Measurements from ENCODE around the gene RPL22. TPM values are rescaled to one million over a fixed set of nuclear protein-coding genes. Genes with fewer than 3 reads are reported as not detected.

Gene RPL22
- total RNA-seq, 1 donor from 2014 or later, result 153 TPM

DNA sequence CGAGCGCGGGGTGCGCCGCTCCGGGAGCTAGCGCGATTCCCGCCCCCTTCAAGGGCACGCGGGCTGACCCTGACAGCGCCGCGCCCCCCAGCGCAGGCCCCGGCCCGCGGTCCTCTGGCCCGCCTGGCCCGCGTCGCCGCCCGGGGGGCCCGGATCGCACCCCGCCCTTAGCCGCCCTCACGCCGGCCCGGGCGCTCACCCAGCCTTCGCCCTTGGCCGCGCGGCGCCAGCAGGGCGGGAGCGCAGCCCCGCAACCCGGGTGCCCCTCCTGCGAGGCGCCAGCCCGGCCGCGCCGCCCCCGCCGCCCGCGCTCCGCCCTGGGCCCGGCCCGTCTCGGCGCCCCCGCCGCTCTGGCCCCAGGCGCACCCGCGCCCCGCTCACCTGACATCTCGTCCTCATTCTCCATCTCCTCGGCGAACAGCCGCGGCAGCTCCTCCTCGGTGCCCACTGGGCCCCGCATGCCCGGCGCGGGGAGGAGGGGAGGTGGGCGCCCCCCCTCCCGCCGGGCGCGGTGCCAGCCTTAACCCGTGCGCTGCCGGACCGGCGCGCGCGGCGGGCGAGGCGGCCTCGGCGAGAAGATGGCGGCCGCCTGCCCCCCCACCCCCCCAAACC is 19.7 kb downstream of the RPL22 start:
- Histone ChIP-seq H3K27me3 (ENCODE audit: control insufficient read depth, insufficient read depth, low read length) (peaks cover 31% of the 10 kb centered on the region), H3K4me3 (ENCODE audit: low read depth, low read length) (no peak overlapping the region), H3K36me3 (ENCODE audit: control insufficient read depth, insufficient read depth, low read length) (no peaks in the 10 kb centered on the region)
- FAIRE-seq, result no peak
- DNase-seq (ENCODE audit: low read depth), result no peak
- TF ChIP-seq, protein P1, sequence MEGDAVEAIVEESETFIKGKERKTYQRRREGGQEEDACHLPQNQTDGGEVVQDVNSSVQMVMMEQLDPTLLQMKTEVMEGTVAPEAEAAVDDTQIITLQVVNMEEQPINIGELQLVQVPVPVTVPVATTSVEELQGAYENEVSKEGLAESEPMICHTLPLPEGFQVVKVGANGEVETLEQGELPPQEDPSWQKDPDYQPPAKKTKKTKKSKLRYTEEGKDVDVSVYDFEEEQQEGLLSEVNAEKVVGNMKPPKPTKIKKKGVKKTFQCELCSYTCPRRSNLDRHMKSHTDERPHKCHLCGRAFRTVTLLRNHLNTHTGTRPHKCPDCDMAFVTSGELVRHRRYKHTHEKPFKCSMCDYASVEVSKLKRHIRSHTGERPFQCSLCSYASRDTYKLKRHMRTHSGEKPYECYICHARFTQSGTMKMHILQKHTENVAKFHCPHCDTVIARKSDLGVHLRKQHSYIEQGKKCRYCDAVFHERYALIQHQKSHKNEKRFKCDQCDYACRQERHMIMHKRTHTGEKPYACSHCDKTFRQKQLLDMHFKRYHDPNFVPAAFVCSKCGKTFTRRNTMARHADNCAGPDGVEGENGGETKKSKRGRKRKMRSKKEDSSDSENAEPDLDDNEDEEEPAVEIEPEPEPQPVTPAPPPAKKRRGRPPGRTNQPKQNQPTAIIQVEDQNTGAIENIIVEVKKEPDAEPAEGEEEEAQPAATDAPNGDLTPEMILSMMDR (IDR thresholded peaks at IDR 0.05; ENCODE audit: insufficient read depth, low read length, severe bottlenecking), result no peak

DNA sequence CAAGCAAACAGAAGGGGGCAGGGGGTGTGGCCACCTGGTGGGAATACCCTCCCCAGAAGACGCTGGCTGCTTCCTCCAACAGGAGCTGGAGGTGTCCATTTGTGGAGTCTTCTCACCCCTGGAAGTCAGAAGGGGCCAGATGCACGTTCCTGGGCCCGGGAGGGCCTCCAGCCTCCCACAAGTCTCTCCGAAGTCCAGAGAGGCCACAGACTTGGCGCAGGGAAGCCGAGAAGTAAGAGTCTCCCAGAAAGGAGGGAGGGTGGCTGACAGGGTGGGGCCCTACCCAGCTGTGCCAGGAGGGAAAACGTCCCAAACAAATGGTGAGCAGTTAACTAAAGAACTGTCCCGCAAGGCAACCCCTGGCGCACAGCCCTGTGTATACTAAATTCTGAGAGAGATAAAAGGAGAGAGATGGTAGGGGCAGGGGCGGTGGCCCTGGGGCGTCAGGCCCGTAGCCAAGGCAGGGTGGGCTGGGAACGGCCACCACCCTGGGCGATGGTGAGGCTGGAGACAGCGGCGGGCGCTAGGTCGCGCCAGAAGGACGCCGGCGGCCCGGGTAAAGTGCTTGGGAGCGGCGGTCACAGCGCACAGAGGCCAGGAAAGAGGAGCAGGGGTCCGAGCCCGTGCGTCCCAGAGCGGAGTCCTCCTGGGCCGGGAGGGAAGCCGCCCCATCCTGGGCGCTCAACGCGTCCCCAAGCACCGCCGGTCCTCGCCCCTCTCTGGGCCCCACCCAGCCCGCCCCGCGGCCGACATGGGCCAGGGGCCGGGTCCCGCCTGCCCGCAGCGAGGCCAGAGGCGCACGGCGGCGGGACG is 20.4 kb downstream of the RPL22 start:
- Histone ChIP-seq H3K4me3 (ENCODE audit: low read depth, low read length) (no peak overlapping the region), H3K27me3 (ENCODE audit: control insufficient read depth, insufficient read depth, low read length) (peaks cover 31% of the 10 kb centered on the region), H3K36me3 (ENCODE audit: control insufficient read depth, insufficient read depth, low read length) (no peaks in the 10 kb centered on the region)
- FAIRE-seq, result no peak
- TF ChIP-seq, protein P1 (IDR thresholded peaks at IDR 0.05; ENCODE audit: insufficient read depth, low read length, severe bottlenecking), result no peak
- DNase-seq (ENCODE audit: low read depth), result no peak

DNA sequence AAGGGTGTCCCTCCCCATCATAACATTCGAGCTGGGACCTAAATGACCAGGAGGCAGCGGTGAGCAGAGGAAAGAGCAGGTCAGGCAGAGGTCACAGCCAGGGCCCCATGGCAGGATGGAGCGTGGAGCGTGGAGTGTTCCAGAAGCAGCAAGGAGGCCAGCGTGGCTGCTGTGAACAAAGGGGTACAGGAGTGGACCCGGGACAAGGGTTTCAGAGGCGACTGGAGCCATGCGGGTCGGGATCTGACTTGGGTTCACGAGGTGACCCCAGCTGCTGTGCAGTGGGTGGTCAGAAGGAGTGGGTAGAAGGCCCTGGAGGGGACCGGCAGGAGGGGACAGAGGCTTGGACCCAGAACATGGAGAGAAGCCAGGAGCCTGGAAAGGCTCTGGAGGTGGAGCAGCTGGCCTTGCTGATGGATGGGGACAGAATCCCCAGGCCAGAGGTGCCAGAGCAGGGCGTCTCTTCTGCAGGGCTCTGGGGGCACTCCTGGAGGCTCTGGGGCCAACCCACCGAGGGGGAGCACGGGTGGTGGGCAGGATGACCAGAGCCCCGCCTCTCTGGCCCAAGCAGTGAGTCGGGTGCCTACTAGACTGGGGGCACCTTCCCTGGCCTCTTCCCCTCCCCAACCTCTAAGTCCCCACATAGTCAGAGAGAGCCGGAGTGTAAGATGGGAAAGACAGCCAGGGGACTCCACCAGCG is 21.6 kb downstream of the RPL22 start:
- no peak for DNase-seq (ENCODE audit: low read depth)
- FAIRE-seq, result no peak
- Histone ChIP-seq H3K36me3 (ENCODE audit: control insufficient read depth, insufficient read depth, low read length) (no peaks in the 10 kb centered on the region), H3K27me3 (ENCODE audit: control insufficient read depth, insufficient read depth, low read length) (peaks cover 31% of the 10 kb centered on the region), H3K4me3 (ENCODE audit: low read depth, low read length) (no peak overlapping the region)
- TF ChIP-seq, protein P1 (IDR thresholded peaks at IDR 0.05; ENCODE audit: insufficient read depth, low read length, severe bottlenecking), result no peak

DNA sequence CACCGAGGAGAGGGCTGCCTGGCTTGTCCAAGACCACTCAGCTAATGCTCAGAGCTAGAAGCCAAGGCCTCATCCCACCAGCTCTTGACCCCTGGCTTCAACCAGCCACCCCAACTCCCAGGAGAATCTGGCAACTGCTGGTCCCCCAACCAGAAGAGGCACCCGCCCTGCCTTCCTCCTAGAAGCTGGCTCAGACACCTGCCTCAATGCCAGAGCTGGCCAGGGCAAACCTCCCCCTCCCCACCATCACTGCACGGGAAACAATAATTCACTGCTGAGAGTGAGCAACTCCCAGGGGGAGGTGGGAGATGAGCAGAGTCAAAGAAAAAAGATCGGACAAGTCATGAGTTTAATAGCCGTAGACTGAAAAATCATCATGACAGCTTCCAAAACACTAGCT is 22.6 kb downstream of the RPL22 start:
- no peaks in the 10 kb centered on the region for H3K36me3 ChIP-seq (ENCODE audit: control insufficient read depth, insufficient read depth, low read length)
- TF ChIP-seq, protein P1 (IDR thresholded peaks at IDR 0.05; ENCODE audit: insufficient read depth, low read length, severe bottlenecking), result no peak
- DNase-seq (ENCODE audit: low read depth) (no peak), FAIRE-seq (no peak)
- no peak overlapping the region for H3K4me3 ChIP-seq (ENCODE audit: low read depth, low read length)
- peaks cover 31% of the 10 kb centered on the region for H3K27me3 ChIP-seq (ENCODE audit: control insufficient read depth, insufficient read depth, low read length)

DNA sequence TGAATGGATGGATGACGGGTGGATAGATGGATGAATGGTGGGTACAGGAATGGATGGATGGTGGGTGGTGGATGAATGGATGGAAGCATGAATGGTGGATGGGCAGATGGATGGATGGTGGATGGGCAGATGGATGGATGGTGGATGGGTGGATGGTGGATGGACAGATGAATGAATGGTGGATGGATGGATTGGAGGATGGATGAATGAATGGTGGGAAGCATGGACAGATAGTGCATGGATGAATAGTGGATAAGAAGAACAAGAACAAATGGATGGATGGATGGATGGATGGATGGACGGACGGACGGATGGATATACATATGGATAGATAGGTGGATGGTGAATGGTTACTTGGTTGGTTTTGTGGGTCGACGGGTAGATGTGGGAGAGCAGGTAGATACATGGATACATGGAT is 24.0 kb downstream of the RPL22 start:
- TF ChIP-seq, protein P1 (IDR thresholded peaks at IDR 0.05; ENCODE audit: insufficient read depth, low read length, severe bottlenecking), result no peak
- no peak overlapping the region for H3K4me3 ChIP-seq (ENCODE audit: low read depth, low read length)
- H3K27me3 ChIP-seq (ENCODE audit: control insufficient read depth, insufficient read depth, low read length), result peaks cover 27% of the 10 kb centered on the region
- FAIRE-seq, result peak; percentile 93
- DNase-seq (ENCODE audit: low read depth), result no peak
- H3K36me3 ChIP-seq (ENCODE audit: control insufficient read depth, insufficient read depth, low read length), result no peaks in the 10 kb centered on the region
